ENCODE measurements around the gene MYL12A. TPM values are rescaled to one million over a fixed set of nuclear protein-coding genes. Genes with fewer than 3 reads are reported as not detected.
A peak's percentile ranks its signal among the peaks of the same experiment; 100 is the strongest.

The MYL12A gene
- total and polyA plus RNA-seq, 2 of the 13 experiments (the other 11 are each of a cell fraction or from before 2014, with no cell fraction given) = 261 to 277 TPM

- TF ChIP-seq ZNF816 (CRISPR knock-in tag; IDR thresholded peaks at IDR 0.05; ENCODE audit: borderline replicate concordance) (no peak), MEF2D (CRISPR knock-in tag; IDR thresholded peaks at IDR 0.05) (peak; percentile 73; the same call in 1 of the 2 replicates), ZFX (CRISPR knock-in tag; IDR thresholded peaks at IDR 0.05; ENCODE audit: low read depth) (0 out of 2 replicates have a peak, but pooled peaks have one; percentile 15), ARNT (IDR thresholded peaks at IDR 0.05) (no peak), ZNF274 (CRISPR knock-in tag; IDR thresholded peaks at IDR 0.05) (no peak), ZNF883 (CRISPR knock-in tag; IDR thresholded peaks at IDR 0.05; ENCODE audit: not compliant biosample characterization) (no peak), ZMAT3 (CRISPR knock-in tag; conservative IDR thresholded peaks at IDR 0.05) (no peak), MIER2 (CRISPR knock-in tag; IDR thresholded peaks at IDR 0.05) (0 out of 2 replicates have a peak, but pooled peaks have one; percentile 25), ZNF263 (CRISPR knock-in tag; IDR thresholded peaks at IDR 0.05) (no peak), NCOA5 (CRISPR knock-in tag; IDR thresholded peaks at IDR 0.05) (no peak), MAZ (IDR thresholded peaks at IDR 0.05; ENCODE audit: borderline replicate concordance, low read depth, low read length) (no peak), MAZ (CRISPR knock-in tag; IDR thresholded peaks at IDR 0.05; ENCODE audit: low read depth) (no peak), SMARCC2 (IDR thresholded peaks at IDR 0.05) (no peak), SYNCRIP (IDR thresholded peaks at IDR 0.05; ENCODE audit: insufficient read depth, low read depth, low read length) (no peak), SP4 (CRISPR knock-in tag; IDR thresholded peaks at IDR 0.05) (no peak), NFKB2 (CRISPR knock-in tag; IDR thresholded peaks at IDR 0.05; ENCODE audit: borderline replicate concordance) (no peak), JARID2 (CRISPR knock-in tag; IDR thresholded peaks at IDR 0.05; ENCODE audit: insufficient replicate concordance) (no peak), RFXAP (CRISPR knock-in tag; IDR thresholded peaks at IDR 0.05; ENCODE audit: borderline replicate concordance) (no peak), ZNF768 (CRISPR knock-in tag; IDR thresholded peaks at IDR 0.05) (no peak), NFKBIZ (CRISPR knock-in tag; IDR thresholded peaks at IDR 0.05) (no peak), ZNF362 (CRISPR knock-in tag; IDR thresholded peaks at IDR 0.05; ENCODE audit: borderline replicate concordance) (no peak), CAMTA2 (CRISPR knock-in tag; IDR thresholded peaks at IDR 0.05; ENCODE audit: borderline replicate concordance) (no peak), ZFYVE20 (CRISPR knock-in tag; IDR thresholded peaks at IDR 0.05; ENCODE audit: borderline replicate concordance, low read depth) (no peak), KDM5A (IDR thresholded peaks at IDR 0.05; ENCODE audit: borderline replicate concordance, low read length) (peak; percentile 43; the same call in 1 of the 2 replicates)
- TF ChIP-seq, protein P1, sequence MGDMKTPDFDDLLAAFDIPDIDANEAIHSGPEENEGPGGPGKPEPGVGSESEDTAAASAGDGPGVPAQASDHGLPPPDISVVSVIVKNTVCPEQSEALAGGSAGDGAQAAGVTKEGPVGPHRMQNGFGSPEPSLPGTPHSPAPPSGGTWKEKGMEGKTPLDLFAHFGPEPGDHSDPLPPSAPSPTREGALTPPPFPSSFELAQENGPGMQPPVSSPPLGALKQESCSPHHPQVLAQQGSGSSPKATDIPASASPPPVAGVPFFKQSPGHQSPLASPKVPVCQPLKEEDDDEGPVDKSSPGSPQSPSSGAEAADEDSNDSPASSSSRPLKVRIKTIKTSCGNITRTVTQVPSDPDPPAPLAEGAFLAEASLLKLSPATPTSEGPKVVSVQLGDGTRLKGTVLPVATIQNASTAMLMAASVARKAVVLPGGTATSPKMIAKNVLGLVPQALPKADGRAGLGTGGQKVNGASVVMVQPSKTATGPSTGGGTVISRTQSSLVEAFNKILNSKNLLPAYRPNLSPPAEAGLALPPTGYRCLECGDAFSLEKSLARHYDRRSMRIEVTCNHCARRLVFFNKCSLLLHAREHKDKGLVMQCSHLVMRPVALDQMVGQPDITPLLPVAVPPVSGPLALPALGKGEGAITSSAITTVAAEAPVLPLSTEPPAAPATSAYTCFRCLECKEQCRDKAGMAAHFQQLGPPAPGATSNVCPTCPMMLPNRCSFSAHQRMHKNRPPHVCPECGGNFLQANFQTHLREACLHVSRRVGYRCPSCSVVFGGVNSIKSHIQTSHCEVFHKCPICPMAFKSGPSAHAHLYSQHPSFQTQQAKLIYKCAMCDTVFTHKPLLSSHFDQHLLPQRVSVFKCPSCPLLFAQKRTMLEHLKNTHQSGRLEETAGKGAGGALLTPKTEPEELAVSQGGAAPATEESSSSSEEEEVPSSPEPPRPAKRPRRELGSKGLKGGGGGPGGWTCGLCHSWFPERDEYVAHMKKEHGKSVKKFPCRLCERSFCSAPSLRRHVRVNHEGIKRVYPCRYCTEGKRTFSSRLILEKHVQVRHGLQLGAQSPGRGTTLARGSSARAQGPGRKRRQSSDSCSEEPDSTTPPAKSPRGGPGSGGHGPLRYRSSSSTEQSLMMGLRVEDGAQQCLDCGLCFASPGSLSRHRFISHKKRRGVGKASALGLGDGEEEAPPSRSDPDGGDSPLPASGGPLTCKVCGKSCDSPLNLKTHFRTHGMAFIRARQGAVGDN (CRISPR knock-in tag; IDR thresholded peaks at IDR 0.05) = no peak
- TF ChIP-seq, protein P2, sequence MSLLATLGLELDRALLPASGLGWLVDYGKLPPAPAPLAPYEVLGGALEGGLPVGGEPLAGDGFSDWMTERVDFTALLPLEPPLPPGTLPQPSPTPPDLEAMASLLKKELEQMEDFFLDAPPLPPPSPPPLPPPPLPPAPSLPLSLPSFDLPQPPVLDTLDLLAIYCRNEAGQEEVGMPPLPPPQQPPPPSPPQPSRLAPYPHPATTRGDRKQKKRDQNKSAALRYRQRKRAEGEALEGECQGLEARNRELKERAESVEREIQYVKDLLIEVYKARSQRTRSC (CRISPR knock-in tag; IDR thresholded peaks at IDR 0.05; ENCODE audit: low read depth) = no peak
Measured at GRCh38 chr18:3217948-3218647, 29.5 kb upstream of the MYL12A start (continued).
